Effector CD8-positive, alpha-beta T cell (primary cell): ENCODE results near the gene CEACAM5.
"Not testable (repeated sequence)": the region's sequence is repeated elsewhere in the genome, so short reads cannot be mapped to it uniquely, and the experiment has no call there.

Experiments
- DNase-seq: peaks from one replicate; lab custom pipeline; 2025; lab: John Stamatoyannopoulos, UW

CEACAM5 gene

DNA sequence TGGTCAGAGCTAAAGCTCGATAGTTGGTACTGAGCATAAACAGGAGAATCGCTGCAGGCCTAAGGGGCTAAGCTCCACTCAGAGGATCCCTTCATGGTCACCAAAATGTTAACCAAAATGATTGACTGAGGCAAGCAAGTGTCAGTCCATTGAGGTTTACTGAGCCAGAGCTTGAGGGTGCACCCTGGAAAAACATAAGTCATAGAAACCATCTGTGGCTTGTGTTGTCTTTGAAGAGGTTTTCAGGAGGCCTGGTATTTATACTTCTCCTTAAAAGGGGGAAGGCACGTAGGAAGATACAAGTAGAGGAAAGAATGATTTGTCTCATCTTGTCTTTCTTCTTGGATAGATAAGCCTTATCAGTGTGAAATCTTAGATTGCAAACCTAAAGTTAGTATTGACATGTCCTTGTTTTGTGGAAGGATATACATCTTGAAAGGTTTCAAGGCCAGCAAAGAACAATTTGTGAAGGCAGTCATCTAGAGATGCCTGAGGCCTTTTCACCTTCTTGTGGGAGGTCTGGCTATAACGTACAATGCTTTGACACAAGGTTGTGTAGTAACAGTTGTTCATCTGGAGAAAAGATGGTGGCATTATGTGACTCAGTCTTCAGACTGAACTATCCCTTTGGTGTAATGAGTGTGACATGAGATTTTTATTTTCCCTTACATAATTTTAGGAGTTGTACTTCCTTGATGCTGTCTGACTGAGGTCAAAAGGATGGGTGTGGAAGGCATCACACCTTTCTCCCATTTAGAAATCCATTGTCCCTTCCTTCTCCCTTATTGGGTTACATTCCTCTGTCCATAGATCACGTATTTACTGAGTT, 32.2 kb downstream of the CEACAM5 start:
- DNase-seq, result no peak

DNA sequence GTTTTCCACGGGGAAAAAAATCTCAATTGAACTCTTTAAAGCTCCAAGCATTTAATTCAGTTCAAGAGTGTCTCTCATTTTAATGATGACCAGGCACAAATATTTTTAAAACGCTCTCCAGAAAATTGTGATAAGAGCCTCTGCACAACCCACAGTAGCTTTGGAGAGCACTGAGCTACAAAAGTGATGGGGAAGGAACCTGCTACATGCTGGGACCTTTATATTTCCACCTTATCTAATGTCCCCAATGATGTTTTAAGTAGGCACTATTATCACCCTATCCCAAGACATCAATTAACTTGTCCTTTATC, 32.8 kb downstream of the CEACAM5 start:
- no peak for DNase-seq

DNA sequence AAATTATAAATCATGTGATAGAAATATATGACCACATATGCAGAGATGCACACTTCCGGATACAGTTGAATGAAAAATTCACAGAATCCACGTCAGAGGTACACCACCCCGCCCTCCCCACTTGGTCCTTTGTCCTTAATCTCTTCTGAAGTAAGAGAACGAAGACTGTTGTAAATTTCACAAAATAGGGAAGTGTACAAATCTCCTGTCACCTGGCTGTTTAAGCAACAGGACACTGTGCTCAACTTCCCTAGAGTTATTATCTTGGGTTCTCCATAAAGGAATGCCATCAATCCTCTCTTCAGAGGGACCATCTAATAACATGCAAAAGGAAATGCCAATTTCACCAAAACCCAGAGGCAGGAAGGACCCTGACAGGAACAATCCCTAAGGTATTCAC, 36.4 kb downstream of the CEACAM5 start:
- no peak for DNase-seq

DNA sequence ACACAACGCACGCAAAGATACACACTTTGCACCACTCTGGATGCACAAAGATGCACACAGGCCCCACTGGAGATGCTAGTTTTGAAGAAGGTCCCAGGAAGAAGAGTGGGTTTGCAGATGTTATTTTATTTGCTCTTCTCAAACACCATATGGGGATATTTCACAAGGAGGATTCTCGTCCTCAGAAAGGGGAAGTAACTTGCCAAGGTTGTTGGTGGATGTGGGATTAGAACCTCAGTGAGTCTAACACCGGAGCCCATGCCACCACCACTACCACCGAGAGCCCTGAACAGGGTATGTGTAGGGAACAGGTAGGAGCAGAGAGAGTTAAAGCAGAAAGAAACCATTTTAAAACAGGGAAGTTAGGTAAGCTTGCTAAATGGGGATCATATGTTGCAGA, 37.3 kb downstream of the CEACAM5 start:
- DNase-seq, result no peak

DNA sequence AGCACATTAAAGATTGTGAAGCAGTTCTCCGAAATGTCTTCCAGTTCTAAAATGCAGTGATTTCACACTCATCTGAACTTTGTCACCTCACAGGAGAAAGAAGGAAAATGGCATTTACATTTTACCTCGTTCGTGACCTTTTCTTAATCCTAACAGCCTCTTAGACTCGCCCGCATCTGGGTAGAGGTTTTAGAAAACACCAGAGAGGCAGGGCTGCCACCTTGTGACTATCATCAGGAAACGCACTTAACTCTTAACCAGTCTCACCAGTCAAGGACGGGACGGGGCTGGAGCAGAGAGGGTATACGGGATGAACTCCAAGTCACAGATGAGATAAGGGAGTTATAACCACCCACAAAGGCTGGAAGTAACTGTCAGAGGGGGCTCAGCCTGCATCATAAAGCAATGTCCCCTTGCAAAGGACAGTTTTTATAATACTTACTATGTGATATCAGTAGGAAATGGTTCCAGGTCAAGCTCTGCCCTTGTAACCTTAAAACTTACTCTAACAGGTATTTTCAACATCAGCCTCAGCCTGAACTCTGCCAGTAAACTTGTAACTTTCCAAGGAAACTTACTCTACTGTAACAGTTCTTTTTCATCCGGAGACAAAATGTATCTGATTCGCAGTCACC, 38.3 kb downstream of the CEACAM5 start:
- DNase-seq, result no peak

DNA sequence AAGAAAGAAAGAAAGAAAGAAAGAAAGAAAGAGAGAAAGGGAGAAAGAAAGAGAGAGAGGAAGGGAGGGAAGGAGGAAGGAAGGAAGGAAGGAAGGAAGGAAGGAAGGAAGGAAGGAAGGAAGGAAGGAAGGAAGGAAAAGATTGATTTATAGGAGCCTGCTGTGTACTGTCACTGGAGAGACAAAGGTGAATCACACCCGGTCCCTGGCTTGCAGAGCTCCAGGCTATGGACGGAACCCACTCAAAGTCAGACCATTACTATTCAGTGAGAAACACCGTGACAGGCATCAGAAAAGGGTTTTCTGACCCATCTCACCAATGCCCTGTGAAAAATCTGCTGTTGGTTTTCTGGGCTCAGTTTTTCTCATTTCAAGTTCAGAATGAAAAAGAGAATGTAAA, 39.6 kb downstream of the CEACAM5 start:
- DNase-seq, result no peak

DNA sequence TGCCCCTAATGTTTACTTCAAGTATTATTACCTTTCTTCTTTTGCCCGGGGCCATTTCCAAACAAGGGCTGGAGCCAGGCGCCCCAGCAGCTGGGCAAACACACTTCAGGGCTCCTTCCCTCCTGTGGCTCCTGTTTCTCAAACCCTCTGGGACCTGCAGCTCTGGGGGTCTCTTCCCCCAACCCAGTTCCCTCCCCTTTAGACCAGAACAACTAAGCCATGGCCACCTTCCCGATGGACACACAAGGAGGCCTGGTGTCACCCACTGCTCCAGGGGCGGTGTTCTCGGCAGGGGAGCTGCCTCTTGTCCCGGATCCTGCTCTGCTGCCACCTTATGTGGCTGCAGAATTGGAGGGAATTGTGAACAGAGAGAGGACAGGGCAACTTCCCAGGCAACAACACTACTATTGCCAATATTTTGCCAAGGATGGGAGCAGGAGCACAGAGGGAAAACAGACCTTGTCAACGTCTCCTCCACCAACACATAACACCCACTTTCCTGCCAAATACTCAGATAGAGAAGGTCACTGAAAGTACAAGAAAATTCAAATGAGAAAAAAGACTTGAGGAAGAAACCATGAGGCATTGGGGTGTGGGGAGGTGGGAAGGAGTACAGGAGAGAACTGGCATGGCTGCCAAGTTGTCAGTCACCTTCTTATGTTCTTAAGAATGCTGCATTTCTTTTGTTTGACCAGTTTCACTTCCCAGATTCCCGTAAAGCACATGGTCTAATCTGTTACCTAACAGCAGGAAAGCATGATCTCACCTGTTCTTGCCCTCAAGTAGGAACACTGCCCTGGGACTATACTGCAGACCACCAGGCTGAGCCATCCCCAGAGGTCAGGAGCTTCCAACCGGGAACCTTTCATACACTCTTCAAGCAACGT, 42.1 kb downstream of the CEACAM5 start:
- not testable (repeated sequence) for DNase-seq

DNA sequence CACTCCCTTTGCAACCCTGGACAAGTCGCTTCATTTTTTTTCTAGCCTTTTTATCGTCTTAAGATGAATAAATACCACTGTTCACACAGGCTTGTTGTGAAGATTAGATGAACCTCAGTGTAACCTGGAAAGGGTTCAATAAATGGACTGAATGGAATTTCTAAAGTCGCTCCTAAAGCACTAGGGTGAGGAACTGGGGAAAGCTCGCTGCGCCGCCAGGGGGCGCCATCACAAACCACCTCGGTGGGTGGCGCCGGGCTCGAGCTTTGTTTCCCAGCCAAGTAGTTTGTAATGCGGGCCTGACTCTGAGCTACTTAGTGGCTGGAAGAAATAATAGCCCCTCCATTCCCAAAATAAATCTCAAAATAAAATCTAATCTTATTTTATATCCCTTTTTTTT, 44.7 kb downstream of the CEACAM5 start:
- DNase-seq, result peak; percentile 61

DNA sequence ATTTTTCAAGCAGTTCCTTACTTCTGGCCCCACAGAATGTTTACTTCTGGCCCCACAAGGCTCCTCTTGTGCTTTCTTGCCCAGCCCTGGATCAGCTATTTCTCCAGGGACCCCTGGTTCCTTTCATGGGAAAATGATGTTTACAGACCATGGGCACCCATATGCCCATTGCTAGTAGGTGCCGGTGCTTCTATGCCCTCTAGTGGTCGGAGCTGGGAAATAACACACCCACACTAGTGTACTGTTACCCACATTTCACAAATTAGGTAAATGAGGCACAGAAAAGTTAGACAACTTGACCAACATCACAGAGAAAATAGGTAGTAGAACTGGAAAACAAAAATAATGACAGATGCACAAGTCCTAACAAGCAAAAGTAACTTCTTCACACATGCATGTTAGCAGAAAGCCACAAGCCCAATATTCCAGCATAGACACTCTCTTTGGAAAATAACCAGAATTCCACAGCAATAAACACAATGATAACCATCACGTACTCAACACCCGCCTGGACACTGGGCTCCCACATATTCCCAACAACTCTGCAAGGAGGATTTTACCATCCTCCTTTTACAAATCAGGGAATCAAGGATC, 45.6 kb downstream of the CEACAM5 start:
- peak; percentile 45 for DNase-seq

DNA sequence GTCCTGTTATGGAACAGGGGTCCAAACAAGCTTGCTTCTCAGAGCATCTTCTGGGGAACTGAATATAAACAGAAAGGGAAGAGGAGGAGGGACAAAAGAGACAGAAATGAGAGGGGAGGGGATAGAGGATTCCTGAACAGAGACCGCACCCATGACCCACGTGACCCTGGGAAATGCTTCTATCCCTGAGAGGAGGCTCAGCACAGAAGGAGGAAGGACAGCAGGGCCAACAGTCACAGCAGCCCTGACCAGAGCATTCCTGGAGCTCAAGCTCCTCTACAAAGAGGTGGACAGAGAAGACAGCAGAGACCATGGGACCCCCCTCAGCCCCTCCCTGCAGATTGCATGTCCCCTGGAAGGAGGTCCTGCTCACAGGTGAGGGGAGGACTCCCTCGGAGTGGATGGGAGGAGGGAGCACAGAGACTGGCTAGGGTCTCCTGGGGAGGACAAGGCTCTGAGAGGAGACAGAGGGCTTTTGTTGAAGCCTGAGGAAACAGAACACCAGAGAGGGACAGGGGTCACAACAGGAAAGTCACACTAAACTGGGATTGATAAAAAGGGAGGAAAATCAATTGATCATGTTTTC, 47.0 kb downstream of the CEACAM5 start, which contains the start of gene CEACAM6:
Gene CEACAM6 (plus strand): TSS at position 203 of the 586 bp plus-strand sequence. CDS start 109 bp downstream, at position 312.
- DNase-seq, result no peak

DNA sequence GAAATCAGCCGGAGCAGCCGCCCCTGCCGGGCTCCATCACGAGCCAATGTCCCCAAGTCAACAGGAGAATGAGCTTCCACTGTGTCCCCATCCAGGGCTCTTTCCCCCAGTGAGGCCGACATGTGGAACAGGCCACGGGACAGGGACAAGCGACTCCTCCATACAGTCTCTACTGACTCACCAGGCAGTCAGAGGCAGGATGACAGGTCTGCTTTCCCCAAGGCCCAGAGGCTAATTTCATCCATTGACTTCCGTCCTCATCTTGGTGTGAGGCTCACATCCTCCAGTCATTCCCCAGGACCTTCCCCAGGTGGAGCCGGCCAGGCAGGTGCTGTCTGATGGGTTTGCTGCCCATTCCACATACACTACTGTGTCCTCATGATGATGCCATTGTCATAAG, 50.4 kb downstream of the CEACAM5 start:
- DNase-seq, result no peak

DNA sequence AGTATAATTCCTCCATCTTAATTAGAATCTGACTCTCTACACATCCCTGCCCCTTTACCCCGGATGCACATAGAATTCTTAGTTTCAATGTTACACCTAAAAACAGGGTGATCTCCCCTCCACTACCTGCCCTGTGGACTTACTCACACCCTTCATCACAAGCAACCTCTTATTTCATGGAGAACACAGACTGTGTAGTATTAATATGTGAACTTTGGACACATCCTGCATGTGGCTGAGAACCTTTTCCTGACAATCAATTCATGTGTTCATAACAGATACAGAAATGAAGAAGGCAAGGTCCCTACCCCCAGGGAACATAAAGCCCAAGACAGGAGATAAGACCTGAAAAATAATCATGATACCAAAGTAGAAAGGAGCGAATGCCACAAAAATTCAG, 58.7 kb downstream of the CEACAM5 start:
- DNase-seq, result no peak

DNA sequence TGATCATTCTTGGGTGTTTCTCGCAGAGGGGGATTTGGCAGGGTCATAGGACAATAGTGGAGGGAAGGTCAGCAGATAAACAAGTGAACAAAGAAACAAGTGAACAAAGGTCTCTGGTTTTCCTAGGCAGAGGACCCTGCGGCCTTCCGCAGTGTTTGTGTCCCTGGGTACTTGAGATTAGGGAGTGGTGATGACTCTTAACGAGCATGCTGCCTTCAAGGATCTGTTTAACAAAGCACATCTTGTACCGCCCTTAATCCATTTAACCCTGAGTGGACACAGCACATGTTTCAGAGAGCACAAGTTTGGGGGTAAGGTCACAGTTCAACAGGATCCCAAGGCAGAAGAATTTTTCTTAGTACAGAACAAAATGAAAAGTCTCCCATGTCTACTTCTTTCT, 59.7 kb downstream of the CEACAM5 start:
- not testable (repeated sequence) for DNase-seq

DNA sequence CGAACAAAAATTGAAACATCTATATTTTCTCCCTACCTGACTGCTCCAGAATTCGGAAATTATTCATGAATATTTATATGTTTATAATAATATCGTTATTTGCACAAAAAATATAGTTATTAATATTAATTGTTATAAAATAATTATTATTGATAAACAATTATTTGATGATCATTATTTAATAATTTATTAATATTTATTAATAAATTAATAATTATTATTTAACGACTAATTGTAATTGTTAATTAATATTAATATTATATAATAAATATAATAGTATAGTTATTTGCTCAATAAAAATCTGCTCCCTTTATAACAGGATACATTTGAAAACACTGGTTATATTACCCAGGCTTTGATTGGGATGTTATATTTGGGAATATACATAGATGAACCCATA, 61.2 kb downstream of the CEACAM5 start:
- no peak for DNase-seq

DNA sequence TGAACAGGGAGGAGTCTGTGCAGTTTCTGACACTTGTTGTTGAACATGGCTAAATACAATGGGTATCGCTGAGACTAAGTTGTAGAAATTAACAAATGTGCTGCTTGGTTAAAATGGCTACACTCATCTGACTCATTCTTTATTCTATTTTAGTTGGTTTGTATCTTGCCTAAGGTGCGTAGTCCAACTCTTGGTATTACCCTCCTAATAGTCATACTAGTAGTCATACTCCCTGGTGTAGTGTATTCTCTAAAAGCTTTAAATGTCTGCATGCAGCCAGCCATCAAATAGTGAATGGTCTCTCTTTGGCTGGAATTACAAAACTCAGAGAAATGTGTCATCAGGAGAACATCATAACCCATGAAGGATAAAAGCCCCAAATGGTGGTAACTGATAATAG, 63.0 kb downstream of the CEACAM5 start:
- no peak for DNase-seq

DNA sequence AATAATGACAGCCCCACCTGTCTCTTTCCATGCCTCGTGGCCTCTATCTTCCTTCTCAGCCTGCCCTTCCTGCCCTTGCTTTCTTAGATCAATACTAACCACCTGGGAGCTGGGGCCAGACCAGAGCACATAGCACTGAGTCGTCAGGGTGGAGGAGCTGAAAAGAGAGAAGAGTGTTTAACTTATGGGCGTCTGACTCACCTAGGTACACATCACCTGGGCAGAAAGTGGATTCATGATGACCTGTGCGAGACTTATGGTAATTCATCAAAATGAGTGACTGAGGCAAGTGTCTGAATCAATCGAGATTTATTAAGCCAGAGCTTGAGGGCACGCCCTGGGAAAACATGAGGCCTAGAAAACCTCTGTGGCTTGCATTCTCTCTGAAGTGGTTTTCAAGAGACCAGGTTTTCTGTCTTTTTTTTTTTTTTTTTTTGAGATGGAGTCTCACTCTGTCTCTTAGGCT, 66.1 kb downstream of the CEACAM5 start:
- DNase-seq, result peak; percentile 5

DNA sequence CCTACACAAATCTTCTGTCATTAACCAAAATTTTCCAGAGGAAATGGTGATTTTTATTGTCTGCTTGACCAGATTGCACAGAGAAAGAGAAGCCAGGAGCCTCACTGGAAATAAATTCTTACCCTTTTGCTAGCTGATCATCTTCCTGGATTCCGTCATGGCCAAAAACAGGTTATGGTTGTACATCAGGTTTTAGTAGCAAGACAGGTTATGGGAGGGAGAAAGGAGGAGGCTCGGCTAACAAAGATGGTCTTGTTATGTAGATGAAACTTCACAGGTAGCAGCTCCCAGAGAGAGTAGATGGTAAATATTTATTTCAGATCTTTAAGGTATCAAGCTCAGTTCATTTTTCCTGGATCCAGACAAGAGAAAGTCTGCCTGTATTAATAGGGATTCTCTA, 68.3 kb downstream of the CEACAM5 start:
- no peak for DNase-seq
